Neural cell (in vitro differentiated cells): ENCODE results near the gene CAPRIN1. TPM values are rescaled to one million over a fixed set of nuclear protein-coding genes. Genes with fewer than 3 reads are reported as not detected.

Experiments used
- H2AFZ ChIP-seq: fragments of 200-600, 300-800 bp; sonication (generic), shearing (Covaris generic); 2 replicates; pipeline ENCODE4 v1.6.0; 2014; ENCODE audit warnings: low read depth, mild to moderate bottlenecking, antibody characterized with exemption, low read length, moderate library complexity
- H3F3A ChIP-seq: fragments of 200-600 bp; shearing (Covaris generic); 2 replicates; pipeline ENCODE4 v1.6.1; 2016; ENCODE audit warnings: mild to moderate bottlenecking, moderate library complexity, mixed read lengths, antibody characterized with exemption, low read length; ENCODE audit not compliant: insufficient read depth, poor library complexity, severe bottlenecking
- H3K27ac ChIP-seq: fragments of 200-600, 300-800 bp; sonication (generic), shearing (Covaris generic); 2 replicates; pipeline ENCODE4 v1.5.1; 2014; ENCODE audit warnings: mild to moderate bottlenecking, low read length, moderate library complexity
- H3K27me3 ChIP-seq: fragments of 300-800, 200-600 bp; sonication (generic), shearing (Covaris generic); 2 replicates; pipeline ENCODE4 v1.6.0; 2014; ENCODE audit warnings: mild to moderate bottlenecking, low read depth, low read length, moderate library complexity; ENCODE audit not compliant: insufficient read depth
- H3K36me3 ChIP-seq: fragments of 300-800, 200-600 bp; sonication (generic), shearing (Covaris generic); 2 replicates; pipeline ENCODE4 v1.5.1; 2014; ENCODE audit warnings: mild to moderate bottlenecking, antibody characterized with exemption, low read length, moderate library complexity; ENCODE audit not compliant: insufficient read depth
- H3K4me2 ChIP-seq: fragments of 300-800, 200-600 bp; sonication (generic), shearing (Covaris generic); 2 replicates; pipeline ENCODE4 v1.6.0; 2014; ENCODE audit warnings: mild to moderate bottlenecking, low read length
- H3K4me3 ChIP-seq: fragments of 300-800, 200-600 bp; sonication (generic), shearing (Covaris generic); 2 replicates; pipeline ENCODE4 v1.5.1; 2014; ENCODE audit warnings: mild to moderate bottlenecking, low read length, moderate library complexity
- H3K79me2 ChIP-seq: fragments of 200-600 bp; shearing (Covaris generic); replicated peaks from 2 replicates; pipeline ENCODE4 v1.6.0; 2014; ENCODE audit warnings: mild to moderate bottlenecking, low read length, moderate library complexity; ENCODE audit not compliant: insufficient read depth
- H3K9ac ChIP-seq: fragments of 300-800, 200-600 bp; sonication (generic), shearing (Covaris generic); 2 replicates; pipeline ENCODE4 v1.6.1; 2016; ENCODE audit warnings: mild to moderate bottlenecking, low read length, mixed read lengths
- H3K9me2 ChIP-seq: fragments of 200-600 bp; shearing (Covaris generic); 2 replicates; pipeline ENCODE4 v1.6.1; 2016; ENCODE audit warnings: mild to moderate bottlenecking, low read length, mixed read lengths; ENCODE audit not compliant: insufficient read depth
- H3K9me3 ChIP-seq: fragments of 200-600, 300-800 bp; sonication (generic), shearing (Covaris generic); 2 replicates; pipeline ENCODE4 v1.6.1; 2016; ENCODE audit warnings: mild to moderate bottlenecking, mixed run types, low read length, moderate library complexity, mixed read lengths
- H4K20me1 ChIP-seq: fragments of 200-600 bp; shearing (Covaris generic); 2 replicates; pipeline ENCODE4 v1.6.1; 2016; ENCODE audit warnings: mild to moderate bottlenecking, mixed run types; ENCODE audit not compliant: insufficient read depth
- CTCF ChIP-seq: fragments of 450-650 bp; IDR thresholded peaks from 2 replicates; pipeline ENCODE4 v1.5.1; 2014; ENCODE audit warnings: antibody characterized with exemption, mild to moderate bottlenecking, moderate library complexity; ENCODE audit not compliant: poor library complexity, severe bottlenecking
- EP300 ChIP-seq: fragments of 450-650 bp; conservative IDR thresholded peaks from 2 replicates; pipeline ENCODE4 v1.6.1; 2014; ENCODE audit warnings: antibody characterized with exemption, mild to moderate bottlenecking, moderate library complexity; ENCODE audit not compliant: poor library complexity, severe bottlenecking
- EZH2 ChIP-seq: fragments of 200-600, 300-800 bp; shearing (Covaris generic), sonication (generic); IDR thresholded peaks from 2 replicates; pipeline ENCODE4 v1.6.1; 2014; ENCODE audit warnings: antibody characterized with exemption, low read length, borderline replicate concordance, mild to moderate bottlenecking; ENCODE audit not compliant: insufficient read depth, poor library complexity, severe bottlenecking
- MXI1 ChIP-seq: fragments of 450-650 bp; conservative IDR thresholded peaks from 2 replicates; pipeline ENCODE4 v1.6.1; 2014; ENCODE audit warnings: antibody characterized with exemption, mild to moderate bottlenecking; ENCODE audit not compliant: poor library complexity, severe bottlenecking
- POLR2AphosphoS5 ChIP-seq: IDR thresholded peaks from 2 replicates; pipeline ENCODE4 v1.6.1; 2012
- RAD21 ChIP-seq: fragments of 450-650 bp; conservative IDR thresholded peaks from 2 replicates; pipeline ENCODE4 v1.6.1; 2014; ENCODE audit warnings: antibody characterized with exemption, mild to moderate bottlenecking, moderate library complexity
- REST ChIP-seq: IDR thresholded peaks from 2 replicates; pipeline ENCODE4 v1.6.1; 2012; ENCODE audit warnings: borderline replicate concordance
- SMC3 ChIP-seq: fragments of 450-650 bp; conservative IDR thresholded peaks from 2 replicates; pipeline ENCODE4 v1.6.1; 2014; ENCODE audit warnings: antibody characterized with exemption, mild to moderate bottlenecking, moderate library complexity; ENCODE audit not compliant: poor library complexity
- TAF1 ChIP-seq: IDR thresholded peaks from 2 replicates; pipeline ENCODE4 v1.6.1; 2012; ENCODE audit warnings: low read depth
- polyA plus RNA-seq: library from polyadenylated mRNA; depleted of rRNA; stranded (reverse); fragments of >200 nt; gene quantifications from 2 replicates; pipeline ENCODE4 v1.2.3, GENCODE V29; 2014

The CAPRIN1 gene
- polyA plus RNA-seq, 1 donor from 2014 or later = 256 TPM

GRCh38 chr11:34055218-34056000 is 3.9 kb downstream of the CAPRIN1 start:
- H3K27ac ChIP-seq = no peak overlapping the region
- peak overlapping the region; percentile 58 for H3K4me2 ChIP-seq
- no peaks in the 10 kb centered on the region for H3K9me2 ChIP-seq
- H3K79me2 ChIP-seq = peaks cover 81% of the 10 kb centered on the region
- H3K27me3 ChIP-seq = no peaks in the 10 kb centered on the region
- H2AFZ ChIP-seq = no peak overlapping the region
- peaks cover 26% of the 10 kb centered on the region for H4K20me1 ChIP-seq
- no peak overlapping the region for H3K9ac ChIP-seq
- no peaks in the 10 kb centered on the region for H3K36me3 ChIP-seq
- TF ChIP-seq RAD21 = no peak
- TF ChIP-seq SMC3 = no peak
- no peak for TF ChIP-seq TAF1
- no peak for TF ChIP-seq EP300
- TF ChIP-seq EZH2 = no peak
- no peak for TF ChIP-seq MXI1
- TF ChIP-seq REST = no peak
- TF ChIP-seq POLR2AphosphoS5 = no peak
- no peak for TF ChIP-seq CTCF
- H3K9me3 ChIP-seq = no peaks in the 10 kb centered on the region
- H3F3A ChIP-seq = peaks cover 4% of the 10 kb centered on the region
- H3K4me3 ChIP-seq = peak overlapping the region; percentile 75

- peak overlapping the region; percentile 75 for H3K4me3 ChIP-seq
- H2AFZ ChIP-seq = no peak overlapping the region
- H3K27ac ChIP-seq = no peak overlapping the region
- H3K27me3 ChIP-seq = no peaks in the 10 kb centered on the region
- H3K9me2 ChIP-seq = no peaks in the 10 kb centered on the region
- peak overlapping the region; percentile 8 for H3K9ac ChIP-seq
- no peaks in the 10 kb centered on the region for H3K9me3 ChIP-seq
- H4K20me1 ChIP-seq = peaks cover 31% of the 10 kb centered on the region
- no peaks in the 10 kb centered on the region for H3K36me3 ChIP-seq
- H3K4me2 ChIP-seq = peak overlapping the region; percentile 58
- no peak for TF ChIP-seq CTCF
- TF ChIP-seq RAD21 = no peak
- no peak for TF ChIP-seq SMC3
- TF ChIP-seq REST = no peak
- no peak for TF ChIP-seq EP300
- no peak for TF ChIP-seq MXI1
- no peak for TF ChIP-seq TAF1
- TF ChIP-seq POLR2AphosphoS5 = no peak
- no peak for TF ChIP-seq EZH2
- H3K79me2 ChIP-seq = peaks cover 94% of the 10 kb centered on the region
- H3F3A ChIP-seq = peaks cover 6% of the 10 kb centered on the region
These were observed 5.1 kb downstream of the CAPRIN1 start for GRCh38 chr11:34056672-34057071.
